NT2/D1 (cell line): ENCODE data around the gene SLCO6A1.

Experiments
- YY1 ChIP-seq: IDR thresholded peaks from 2 replicates; pipeline ENCODE4 v1.6.1; 2011; ENCODE audit not compliant: insufficient read length, insufficient read depth
- ZNF274 ChIP-seq: IDR thresholded peaks from 2 replicates; pipeline ENCODE4 v1.6.1; 2011; ENCODE audit warnings: mild to moderate bottlenecking, low read depth, low read length

DNA sequence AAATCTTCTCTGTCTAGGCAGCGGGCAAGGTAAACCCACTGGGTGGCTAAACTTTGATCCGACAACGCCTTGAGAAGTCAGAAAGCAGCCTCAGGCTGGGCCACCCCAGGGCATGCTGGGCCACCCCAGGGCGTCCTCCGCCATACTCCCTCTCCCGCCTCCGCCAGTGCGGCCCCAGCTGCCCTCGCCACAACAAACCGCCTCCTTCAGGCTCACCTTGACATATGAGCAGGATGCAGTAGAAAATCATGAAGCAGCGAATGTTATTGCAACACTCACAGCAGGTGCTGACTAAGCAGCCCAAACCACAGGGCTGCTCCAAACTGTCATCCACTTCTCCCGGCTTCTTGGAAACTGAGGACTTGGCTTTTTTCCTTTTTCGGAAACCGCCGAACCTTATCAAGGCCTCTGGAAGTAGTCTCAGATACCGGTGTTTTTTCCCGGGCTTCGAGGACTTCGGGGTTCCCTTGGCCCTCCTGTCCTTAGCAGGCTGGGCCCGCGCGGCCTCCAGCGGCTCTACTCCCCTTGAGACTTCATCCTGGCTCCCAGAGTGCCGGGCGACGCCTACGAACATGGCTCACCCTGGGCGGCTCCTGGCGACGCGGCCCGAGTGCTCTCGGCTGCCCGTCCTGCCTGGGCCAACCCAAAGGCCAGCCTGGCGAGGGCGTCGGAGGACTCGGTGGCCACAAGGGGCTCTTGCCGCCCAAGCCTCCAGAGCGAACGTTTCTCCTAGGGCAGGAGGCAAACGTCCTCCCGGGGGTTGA lies at the start of gene SLCO6A1:
- TF ChIP-seq ZNF274: no peak
- no peak for TF ChIP-seq YY1
